Karpas-422 (cell line): ENCODE measurements around the gene DNAJC10. TPM values are rescaled to one million over a fixed set of nuclear protein-coding genes. Genes with fewer than 3 reads are reported as not detected.
"Not testable (repeated sequence)": the region's sequence is repeated elsewhere in the genome, so short reads cannot be mapped to it uniquely, and the experiment has no call there.

Source experiments
- DNase-seq: peaks from one replicate; pipeline ENCODE4 v3.0.0-alpha.2; 2015
- H2AFZ ChIP-seq: fragments of 200-600 bp; sonication (generic); 2 replicates; pipeline ENCODE4 v1.6.1; 2014; ENCODE audit warnings: antibody characterized with exemption, low read length, mixed read lengths
- H3K27ac ChIP-seq: fragments of 200-600 bp; sonication (generic); 2 replicates; pipeline ENCODE4 v1.5.1; 2014; ENCODE audit warnings: mild to moderate bottlenecking, low read length, moderate library complexity
- H3K27me3 ChIP-seq: fragments of 200-600 bp; sonication (generic); 2 replicates; pipeline ENCODE4 v1.6.1; 2014; ENCODE audit warnings: low read length, mixed read lengths
- H3K36me3 ChIP-seq: fragments of 200-600 bp; sonication (generic); 2 replicates; pipeline ENCODE4 v1.6.1; 2014; ENCODE audit warnings: low read length, mixed read lengths; ENCODE audit not compliant: insufficient read depth
- H3K4me1 ChIP-seq: fragments of 200-600 bp; sonication (generic); 2 replicates; pipeline ENCODE4 v1.6.1; 2014; ENCODE audit warnings: mild to moderate bottlenecking, low read length, mixed read lengths
- H3K4me2 ChIP-seq: fragments of 200-600 bp; sonication (generic); 2 replicates; pipeline ENCODE4 v1.6.1; 2014; ENCODE audit warnings: low read length, low read depth, mild to moderate bottlenecking; ENCODE audit not compliant: poor library complexity, severe bottlenecking
- H3K4me3 ChIP-seq: fragments of 200-600 bp; sonication (generic); 2 replicates; pipeline ENCODE4 v1.5.1; 2014; ENCODE audit warnings: mild to moderate bottlenecking, antibody characterized with exemption, low read length, mixed read lengths
- H3K79me2 ChIP-seq: fragments of 200-600 bp; sonication (generic); 2 replicates; pipeline ENCODE4 v1.6.1; 2014; ENCODE audit warnings: mild to moderate bottlenecking, low read length, mixed read lengths
- H3K9ac ChIP-seq: fragments of 200-600 bp; sonication (generic); 2 replicates; pipeline ENCODE4 v1.6.0; 2014; ENCODE audit warnings: low read length
- H3K9me2 ChIP-seq: fragments of 200-600 bp; sonication (generic), shearing (Covaris generic); replicated peaks from 2 replicates; pipeline ENCODE4 v1.6.0; 2014; ENCODE audit warnings: mild to moderate bottlenecking, low read length, moderate library complexity; ENCODE audit not compliant: insufficient read depth
- H3K9me3 ChIP-seq: fragments of 300-700, 200-600 bp; sonication (generic); 2 replicates; pipeline ENCODE4 v1.6.1; 2014; ENCODE audit warnings: low read length, mixed read lengths
- H4K20me1 ChIP-seq: fragments of 200-600 bp; sonication (generic); 2 replicates; pipeline ENCODE4 v1.6.1; 2014; ENCODE audit warnings: mild to moderate bottlenecking, antibody characterized with exemption, low read length, low read depth; ENCODE audit not compliant: insufficient read depth
- total RNA-seq: library from RNA; depleted of rRNA; stranded (reverse); fragments of >200 nt; shearing (Covaris generic); gene quantifications from 2 replicates; pipeline ENCODE4 v1.2.3, GENCODE V29; 2014; ENCODE audit warnings: low replicate concordance

The DNAJC10 gene
- total RNA-seq, 1 experiment from 2014 or later: 199 TPM

DNA sequence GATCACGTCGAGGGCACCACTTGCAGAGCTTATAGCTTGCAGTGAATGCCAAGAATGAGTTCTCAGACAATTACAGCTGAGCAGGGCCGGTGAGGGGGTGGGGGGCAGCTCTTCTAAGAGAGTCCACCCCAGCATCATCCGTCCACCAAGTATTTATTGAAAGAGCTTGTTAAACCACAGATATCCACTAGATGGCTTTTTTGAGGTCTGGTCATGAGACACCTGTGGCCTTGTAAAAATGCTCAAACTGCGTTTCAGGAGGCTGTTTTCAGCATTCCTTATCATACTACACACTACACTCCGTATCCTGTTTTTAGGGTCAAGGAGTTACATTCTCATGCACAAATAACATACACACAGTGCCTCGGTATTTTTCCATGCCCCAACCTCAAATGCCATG is 51.5 kb downstream of the DNAJC10 start:
- Histone ChIP-seq H3K79me2 (peaks cover 58% of the 10 kb centered on the region), H3K4me2 (no peak overlapping the region), H2AFZ (no peak overlapping the region), H3K9me3 (no peaks in the 10 kb centered on the region; the same call in 1 of the 2 replicates), H3K36me3 (peaks cover 71% of the 10 kb centered on the region), H3K9me2 (no peaks in the 10 kb centered on the region), H3K27me3 (no peaks in the 10 kb centered on the region), H3K27ac (no peak overlapping the region), H3K4me1 (no peaks in the 10 kb centered on the region), H4K20me1 (no peaks in the 10 kb centered on the region; the same call in 1 of the 2 replicates), H3K9ac (no peak overlapping the region), H3K4me3 (no peak overlapping the region)
- DNase-seq: peak; percentile 44

DNA sequence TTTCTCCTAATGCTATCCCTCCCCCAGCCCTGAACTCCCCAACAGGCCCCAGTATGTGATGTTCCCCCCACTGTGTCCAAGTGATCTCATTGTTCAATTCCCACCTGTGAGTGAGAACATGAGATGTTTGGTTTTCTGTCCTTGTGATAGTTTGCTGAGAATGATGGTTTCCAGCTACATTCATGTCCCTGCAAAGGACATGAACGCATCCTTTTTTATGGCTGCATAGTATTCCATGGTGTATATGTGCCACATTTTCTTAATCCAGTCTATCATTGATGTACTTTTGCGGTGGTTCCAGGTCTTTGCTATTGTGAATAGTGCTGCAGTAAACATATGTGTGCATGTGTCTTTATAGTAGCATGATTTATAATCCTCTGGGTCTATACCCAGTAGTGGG is 52.9 kb downstream of the DNAJC10 start:
- H3K27me3 ChIP-seq, H3K4me3 ChIP-seq, H3K4me2 ChIP-seq, H3K27ac ChIP-seq, H3K4me1 ChIP-seq, H2AFZ ChIP-seq, H3K9me3 ChIP-seq, H4K20me1 ChIP-seq, H3K9me2 ChIP-seq, H3K9ac ChIP-seq: not testable (repeated sequence)
- peak; percentile 27 for DNase-seq
- peaks cover 55% of the 10 kb centered on the region for H3K79me2 ChIP-seq
- H3K36me3 ChIP-seq: peaks cover 57% of the 10 kb centered on the region

DNA sequence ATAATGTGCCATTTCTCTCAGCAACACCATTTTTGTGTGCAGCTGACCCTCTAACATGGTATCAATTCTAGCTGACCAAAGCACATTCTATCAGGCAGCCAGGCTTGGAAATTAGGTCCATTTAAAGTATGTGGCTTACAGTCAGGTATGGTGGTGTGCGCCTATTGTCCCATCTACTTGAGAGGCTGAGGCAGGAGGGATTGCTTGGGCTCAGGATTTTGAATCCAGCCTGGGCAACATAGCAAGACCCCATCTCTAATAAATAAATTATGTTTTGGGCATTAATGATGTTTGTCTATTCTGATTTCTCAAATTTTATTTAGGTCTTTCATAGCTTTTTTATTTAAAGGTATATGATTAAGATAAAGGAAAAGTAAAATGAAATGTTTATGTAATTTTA is 63.3 kb downstream of the DNAJC10 start:
- no peak overlapping the region for H3K9ac ChIP-seq
- H3K4me2 ChIP-seq: no peak overlapping the region
- H3K9me2 ChIP-seq: no peaks in the 10 kb centered on the region
- no peaks in the 10 kb centered on the region for H3K27me3 ChIP-seq
- H3K79me2 ChIP-seq: no peaks in the 10 kb centered on the region
- peaks cover 60% of the 10 kb centered on the region for H3K36me3 ChIP-seq
- no peaks in the 10 kb centered on the region for H4K20me1 ChIP-seq
- no peak overlapping the region for H3K4me3 ChIP-seq
- no peak for DNase-seq
- H3K4me1 ChIP-seq: no peaks in the 10 kb centered on the region
- H3K9me3 ChIP-seq: no peaks in the 10 kb centered on the region
- H2AFZ ChIP-seq: no peak overlapping the region
- H3K27ac ChIP-seq: no peak overlapping the region

DNA sequence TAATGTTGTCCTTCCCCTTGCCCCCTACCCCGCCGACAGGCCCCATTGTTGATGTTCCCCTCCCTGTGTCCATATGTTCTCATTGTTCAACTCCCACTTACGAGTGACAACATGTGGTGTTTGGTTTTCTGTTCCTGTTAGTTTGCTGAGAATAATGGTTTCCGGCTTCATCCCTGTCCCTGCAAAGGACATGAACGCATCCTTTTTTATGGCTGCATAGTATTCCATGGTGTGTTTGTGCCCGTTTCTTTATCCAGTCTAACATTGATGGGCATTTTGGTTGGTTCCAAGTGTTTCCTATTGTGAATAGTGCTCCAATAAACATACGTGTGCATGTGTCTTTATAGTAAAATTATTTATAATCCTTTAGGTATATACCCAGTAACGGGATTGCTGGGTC is 65.0 kb downstream of the DNAJC10 start:
- not testable (repeated sequence) for H3K4me1 ChIP-seq, H2AFZ ChIP-seq, H3K9me3 ChIP-seq, H4K20me1 ChIP-seq, H3K27me3 ChIP-seq, H3K9me2 ChIP-seq, H3K79me2 ChIP-seq, H3K4me3 ChIP-seq, H3K27ac ChIP-seq, H3K4me2 ChIP-seq, H3K9ac ChIP-seq
- peak; percentile 29 for DNase-seq
- peaks cover 44% of the 10 kb centered on the region for H3K36me3 ChIP-seq

DNA sequence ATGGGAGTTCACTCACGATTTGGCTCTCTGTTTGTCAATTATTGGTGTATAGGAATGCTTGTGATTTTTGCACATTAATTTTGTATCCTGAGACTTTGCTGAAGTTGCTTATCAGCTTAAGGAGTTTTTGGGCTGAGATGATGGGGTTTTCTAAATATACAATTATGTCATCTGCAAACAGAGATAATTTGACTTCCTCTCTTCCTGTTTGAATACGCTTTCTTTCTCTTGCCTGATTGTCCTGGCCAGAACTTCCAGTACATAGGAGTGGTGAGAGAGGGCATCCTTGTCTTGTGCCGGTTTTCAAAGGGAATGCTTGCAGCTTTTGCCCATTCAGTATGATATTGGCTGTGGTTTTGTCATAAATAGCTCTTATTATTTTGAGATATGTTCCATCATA is 66.6 kb downstream of the DNAJC10 start:
- not testable (repeated sequence) for H3K27ac ChIP-seq, DNase-seq, H4K20me1 ChIP-seq, H3K4me3 ChIP-seq, H3K27me3 ChIP-seq, H3K9ac ChIP-seq, H3K79me2 ChIP-seq, H3K9me3 ChIP-seq, H3K4me2 ChIP-seq, H3K9me2 ChIP-seq, H2AFZ ChIP-seq, H3K4me1 ChIP-seq
- peaks cover 29% of the 10 kb centered on the region for H3K36me3 ChIP-seq

DNA sequence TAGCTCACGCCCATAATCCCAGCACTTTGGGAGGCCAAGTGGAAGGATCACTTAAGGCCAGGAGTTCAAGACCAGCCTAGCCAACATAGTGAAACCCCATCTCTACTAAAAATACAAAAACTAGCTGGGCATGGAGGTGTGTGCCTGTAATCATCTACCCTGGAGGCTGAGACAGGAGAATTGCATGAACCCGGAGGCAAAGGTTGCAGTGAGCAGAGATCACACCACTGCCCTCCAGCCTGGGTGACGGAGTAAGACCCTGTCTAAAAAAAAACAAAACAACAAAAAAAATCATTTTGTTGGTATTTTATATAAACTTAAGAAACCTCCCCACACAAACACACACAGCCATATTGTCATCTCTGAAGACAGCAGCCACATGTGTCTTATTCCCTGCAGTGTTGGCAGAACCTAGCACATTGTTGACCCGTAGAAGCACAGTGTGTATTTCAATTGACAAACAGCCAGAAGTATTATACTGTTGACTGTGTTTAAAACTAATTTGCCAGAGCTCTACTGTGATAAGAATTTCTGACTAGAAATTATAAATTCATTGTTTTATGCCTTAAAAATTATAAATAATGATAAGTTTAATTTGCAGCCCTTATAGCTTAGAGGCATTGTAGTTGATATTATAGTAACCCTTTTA is 68.1 kb downstream of the DNAJC10 start:
- DNase-seq: no peak
- Histone ChIP-seq H3K27me3 (no peaks in the 10 kb centered on the region), H3K27ac (no peak overlapping the region)

DNA sequence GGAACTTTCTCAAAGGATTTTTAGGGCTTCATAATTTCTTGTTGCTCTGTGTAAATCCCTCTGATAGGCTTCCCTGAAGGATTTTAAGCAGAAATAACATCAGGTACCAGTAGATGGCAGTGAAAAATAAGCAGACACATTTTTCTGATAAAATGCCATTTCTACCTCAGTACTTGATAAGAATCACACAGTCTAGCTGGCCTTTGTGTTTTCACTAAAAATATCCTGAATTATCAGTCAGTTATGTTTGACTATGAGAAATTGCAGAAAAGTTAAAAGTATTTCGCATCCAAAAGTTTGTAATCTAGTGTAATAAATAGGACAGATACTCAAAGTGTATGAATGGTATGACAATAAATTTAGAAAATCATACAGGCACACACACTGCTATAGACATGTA is 68.7 kb downstream of the DNAJC10 start:
- Histone ChIP-seq H4K20me1 (0 out of 2 replicates have a peak, but pooled peaks cover 4% of the 10 kb centered on the region), H3K4me2 (no peak overlapping the region), H3K9ac (no peak overlapping the region), H3K4me3 (no peak overlapping the region), H3K9me2 (no peaks in the 10 kb centered on the region), H3K4me1 (no peaks in the 10 kb centered on the region), H2AFZ (no peak overlapping the region), H3K27ac (no peak overlapping the region), H3K36me3 (peaks cover 9% of the 10 kb centered on the region), H3K79me2 (no peaks in the 10 kb centered on the region), H3K27me3 (no peaks in the 10 kb centered on the region), H3K9me3 (no peaks in the 10 kb centered on the region)
- peak; percentile 57 for DNase-seq

More for the DNA sequence above, 68.1 kb downstream of the DNAJC10 start:
- Histone ChIP-seq H3K9me2 (no peaks in the 10 kb centered on the region), H3K79me2 (no peaks in the 10 kb centered on the region), H3K4me1 (no peaks in the 10 kb centered on the region), H3K4me2 (no peak overlapping the region), H3K36me3 (peaks cover 14% of the 10 kb centered on the region), H4K20me1 (0 out of 2 replicates have a peak, but pooled peaks cover 4% of the 10 kb centered on the region), H2AFZ (no peak overlapping the region), H3K9me3 (no peaks in the 10 kb centered on the region), H3K9ac (no peak overlapping the region), H3K4me3 (no peak overlapping the region)

DNA sequence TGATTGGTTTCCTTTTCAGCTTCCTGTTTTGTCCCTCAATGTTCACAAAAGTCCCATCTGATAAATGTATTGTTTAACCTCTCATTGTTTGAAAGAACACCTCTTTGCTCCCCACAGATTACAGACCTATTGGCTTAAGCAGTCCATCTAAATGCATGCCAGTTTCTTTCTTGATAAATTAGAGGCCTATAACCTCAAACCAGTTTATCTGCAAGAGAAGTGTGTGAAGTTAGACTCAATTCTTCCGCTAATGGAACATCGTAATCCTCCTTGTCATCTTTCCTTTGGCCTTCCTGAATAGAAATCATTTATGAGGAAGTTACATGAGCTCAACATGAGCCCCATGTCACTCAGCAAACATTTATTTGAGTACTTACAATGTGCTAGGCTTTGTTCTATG is 76.4 kb downstream of the DNAJC10 start:
- H3K27ac ChIP-seq: no peak overlapping the region
- H3K9me2 ChIP-seq: no peaks in the 10 kb centered on the region
- H3K27me3 ChIP-seq: no peaks in the 10 kb centered on the region
- H3K4me3 ChIP-seq: no peak overlapping the region
- H3K4me2 ChIP-seq: no peak overlapping the region
- H2AFZ ChIP-seq: no peak overlapping the region
- no peaks in the 10 kb centered on the region for H4K20me1 ChIP-seq
- no peaks in the 10 kb centered on the region for H3K79me2 ChIP-seq
- no peaks in the 10 kb centered on the region for H3K9me3 ChIP-seq
- no peak for DNase-seq
- H3K4me1 ChIP-seq: no peaks in the 10 kb centered on the region
- no peaks in the 10 kb centered on the region for H3K36me3 ChIP-seq
- no peak overlapping the region for H3K9ac ChIP-seq
